Left renal pelvis (tissue), 4 donors: ENCODE measurements around the gene GLIPR1L1. TPM values are rescaled to one million over a fixed set of nuclear protein-coding genes. Genes with fewer than 3 reads are reported as not detected.

Experiments used
- polyA plus RNA-seq, 4 donors: library from polyadenylated mRNA; unstranded; fragments of 120-200 nt; gene quantifications; one replicate each; pipeline ENCODE4 v1.2.1, GENCODE V29; 2013; ENCODE audit not compliant: insufficient read length in 4 of 4

GLIPR1L1 gene
- polyA plus RNA-seq, 4 donors: 0.33 to 0.85 (median 0.70) TPM; not detected in 1

Other genes starting within 250 kb of the GLIPR1L1 start
- 1 to 10 TPM in 1 of 4 donors, under 1 TPM in 3; 0.57 to 1.2 (median 0.70) TPM for gene KCNC2, start 124.8 kb upstream of the GLIPR1L1 start, polyA plus RNA-seq
- 1 to 10 TPM; 7.1 to 8.3 (median 8.0) TPM for gene CAPS2, start 4.3 kb upstream of the GLIPR1L1 start, polyA plus RNA-seq
- 1 to 10 TPM; 2.6 to 3.6 (median 3.2) TPM for gene GLIPR1L2, start 56.4 kb downstream of the GLIPR1L1 start, polyA plus RNA-seq
- gene GLIPR1, start 146.1 kb downstream of the GLIPR1L1 start, polyA plus RNA-seq: 10 to 100 TPM; 12.4 to 55.8 (median 18.7) TPM
- gene KRR1, start 176.9 kb downstream of the GLIPR1L1 start, polyA plus RNA-seq: 100 to 1,000 TPM in 1 of 4 donors, 10 to 100 TPM in 3; 82.1 to 111 (median 83.6) TPM